HG03432 (cell line): Measurements from ENCODE around the gene PTPRK.

ENCODE experiments used
- ATAC-seq: cut with Tn5 transposase; IDR thresholded peaks from one replicate; pipeline ENCODE4 v1.9.1; 2021; ENCODE audit warnings: mild to moderate bottlenecking, moderate library complexity; ENCODE audit not compliant: unreplicated experiment

The PTPRK gene

DNA sequence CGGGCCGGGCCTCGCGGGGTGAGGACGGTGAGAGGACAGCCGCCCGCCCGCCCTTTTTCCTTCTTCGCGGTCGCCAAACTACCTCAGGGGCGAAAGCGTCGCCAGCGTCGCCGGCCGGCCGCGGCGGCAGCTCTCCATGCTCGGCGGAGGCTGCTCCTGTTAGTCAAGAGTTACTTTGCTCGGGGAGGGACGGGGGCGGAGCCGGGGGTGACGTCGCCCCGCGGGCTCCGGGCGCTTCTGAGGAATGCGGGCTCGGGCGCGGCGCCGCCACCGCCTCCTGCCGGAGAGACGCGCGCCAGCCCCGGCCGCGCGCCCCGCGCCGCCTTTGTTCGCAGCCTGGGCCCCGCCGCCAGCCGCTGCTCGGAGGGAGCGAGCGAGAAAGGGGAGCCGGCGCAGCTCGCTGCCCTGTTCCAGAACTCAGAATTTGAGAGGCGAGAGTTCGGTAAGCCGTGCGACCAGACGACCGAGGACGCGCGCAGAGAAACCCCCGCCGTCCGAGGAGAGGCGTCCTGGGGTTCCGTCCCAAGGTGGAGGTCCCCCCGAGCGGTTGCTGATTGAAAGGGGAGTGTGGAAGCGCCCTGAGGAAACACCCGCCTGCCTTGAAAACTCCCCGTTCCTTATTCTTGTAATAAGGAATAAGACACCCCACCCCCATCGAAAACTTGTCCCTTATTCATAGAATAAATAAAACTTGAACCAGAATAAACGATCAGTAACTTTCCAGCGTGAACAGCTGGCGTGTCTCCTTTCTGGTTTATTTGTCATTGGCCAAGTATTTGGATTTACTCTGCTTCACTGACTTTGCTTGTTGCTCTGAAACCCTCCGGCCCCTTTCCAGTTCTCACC, at the start of gene PTPRK:
PTPRK (minus strand) TSS at position 164 of the 846 bp plus-strand sequence. CDS start 241 bp downstream, outside the sequence.
- ATAC-seq: peak; percentile 91

DNA sequence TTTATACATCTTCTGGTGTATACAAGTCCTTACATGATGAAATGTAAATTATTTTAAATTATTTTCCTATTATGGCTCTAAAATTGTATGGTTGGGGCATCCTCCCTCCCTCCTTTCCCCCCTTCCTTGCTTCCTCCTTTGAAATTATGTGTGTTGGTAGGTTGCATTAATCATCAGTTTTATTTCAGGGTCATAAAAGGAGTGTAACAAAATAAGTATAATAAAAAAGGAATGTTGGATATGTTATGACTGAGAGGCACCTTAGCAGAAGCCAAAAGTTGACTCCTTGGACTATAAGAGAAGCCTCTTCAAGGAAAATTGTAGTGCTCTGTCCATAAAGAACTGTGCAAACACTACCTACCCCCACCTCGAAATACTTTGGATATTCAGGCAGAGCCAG, 46.6 kb upstream of the PTPRK start:
- no peak for ATAC-seq

DNA sequence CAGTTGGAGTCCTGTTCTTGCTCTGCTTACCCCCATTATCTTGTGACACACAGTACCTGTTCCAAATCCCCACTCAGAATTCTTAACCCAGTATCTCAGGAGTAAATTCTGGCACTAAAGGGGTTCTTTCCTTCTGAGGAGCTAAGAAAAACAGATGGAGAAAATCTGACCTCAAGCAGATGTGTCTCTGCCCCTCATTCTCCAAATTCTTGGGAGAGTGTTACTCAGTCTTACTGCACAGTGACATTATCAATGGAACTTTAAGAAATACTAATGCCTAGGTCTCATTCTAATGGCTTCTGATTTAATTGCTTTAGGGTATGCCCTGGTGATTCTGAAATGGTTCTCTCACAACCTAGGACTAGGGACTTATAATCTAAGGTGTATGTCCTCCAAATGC, 40.6 kb upstream of the PTPRK start:
- no peak for ATAC-seq

DNA sequence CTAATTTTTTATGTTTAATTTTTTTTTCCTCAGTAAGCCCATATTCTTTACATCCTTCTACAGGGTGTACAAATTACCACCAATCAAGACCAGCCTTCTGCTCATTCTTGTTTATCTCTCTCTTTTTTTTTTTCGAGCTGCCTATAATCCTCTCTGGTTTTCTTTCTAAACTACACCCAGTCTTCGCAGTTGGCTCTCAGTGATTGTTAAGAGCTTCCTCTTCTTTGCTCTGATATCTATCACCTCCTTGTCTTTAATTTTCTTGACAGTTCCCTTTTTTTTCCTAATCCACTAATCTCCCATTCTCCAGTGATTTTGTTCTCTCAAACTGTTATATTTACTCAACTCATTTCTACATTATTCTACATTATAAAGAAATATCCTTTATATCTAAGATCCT, 38.5 kb upstream of the PTPRK start:
- ATAC-seq: no peak

DNA sequence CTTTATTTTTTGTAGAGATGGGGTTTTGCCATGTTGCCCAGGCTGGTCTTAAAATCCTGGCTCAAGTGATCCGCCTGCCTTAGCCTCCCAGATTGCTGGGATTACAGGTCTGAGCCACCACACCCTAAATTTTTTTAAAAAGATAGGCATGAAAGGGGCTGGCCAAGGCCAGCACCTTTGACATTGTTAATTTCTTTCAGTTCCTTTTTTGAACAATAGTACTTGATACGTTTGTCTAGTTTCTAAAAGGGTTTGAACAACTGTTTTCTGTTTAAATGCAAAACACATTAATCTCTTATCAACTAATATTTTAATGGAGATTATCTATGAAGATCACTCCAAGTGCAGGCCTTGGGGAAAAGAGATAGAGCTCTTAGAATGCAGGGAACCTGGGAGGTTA, 37.6 kb upstream of the PTPRK start:
- ATAC-seq: peak; percentile 75

DNA sequence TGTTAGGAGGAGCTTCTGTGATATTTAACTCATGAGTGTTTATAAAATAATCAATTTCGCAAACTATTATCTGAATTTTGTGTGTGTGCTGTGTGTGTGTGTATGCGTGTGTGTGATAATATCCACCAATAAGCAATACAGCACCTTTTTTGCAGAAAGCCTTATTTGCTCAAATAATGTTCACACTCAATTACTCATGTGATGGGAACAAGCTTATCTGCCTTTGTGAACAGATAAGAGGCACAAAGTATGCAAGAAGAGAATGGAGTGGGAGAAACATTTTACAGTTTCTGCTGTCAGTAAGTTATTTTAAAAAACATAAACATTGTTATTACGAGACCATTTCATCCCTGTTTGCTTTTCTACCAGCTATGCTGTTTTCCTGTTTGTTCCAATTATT, 36.7 kb upstream of the PTPRK start:
- ATAC-seq: no peak

DNA sequence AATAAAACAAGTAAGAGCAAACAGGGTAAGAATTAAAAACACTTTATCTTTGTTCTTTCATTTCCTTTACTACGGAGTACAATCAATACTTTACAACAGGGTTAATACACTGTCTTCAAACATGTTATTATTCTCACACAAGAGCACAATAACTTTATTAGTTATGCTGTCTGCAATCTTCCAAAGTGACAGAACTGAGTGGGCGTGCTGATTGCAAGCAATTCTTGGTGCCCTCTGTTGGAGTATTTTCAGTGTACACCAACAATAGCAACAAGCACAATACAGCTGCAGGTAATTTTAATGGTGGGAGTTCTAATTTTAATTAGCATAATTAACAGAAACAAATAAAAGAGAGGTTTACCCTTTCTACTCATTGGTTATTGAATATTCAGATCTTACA, 33.9 kb upstream of the PTPRK start:
- no peak for ATAC-seq

DNA sequence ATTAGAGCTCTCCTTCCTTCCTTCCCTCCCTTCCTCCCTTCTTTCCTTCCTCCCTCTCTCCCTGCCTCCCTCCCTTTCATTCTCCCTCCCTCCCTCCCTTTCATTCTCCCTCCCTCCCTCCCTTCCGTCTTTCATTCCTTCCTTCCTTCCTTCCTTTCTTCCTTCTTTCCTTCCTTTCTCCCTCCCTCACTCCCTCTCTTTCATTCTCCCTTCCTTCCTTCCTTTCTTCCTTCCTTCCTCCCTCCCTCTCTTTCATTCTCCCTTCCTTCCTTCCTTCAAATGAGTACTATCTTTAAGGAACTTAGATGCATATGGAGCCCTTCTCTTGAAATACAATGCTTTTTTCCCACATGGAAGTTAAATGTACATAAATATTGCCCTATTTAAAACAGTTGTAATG, 20.9 kb upstream of the PTPRK start:
- ATAC-seq: no peak

DNA sequence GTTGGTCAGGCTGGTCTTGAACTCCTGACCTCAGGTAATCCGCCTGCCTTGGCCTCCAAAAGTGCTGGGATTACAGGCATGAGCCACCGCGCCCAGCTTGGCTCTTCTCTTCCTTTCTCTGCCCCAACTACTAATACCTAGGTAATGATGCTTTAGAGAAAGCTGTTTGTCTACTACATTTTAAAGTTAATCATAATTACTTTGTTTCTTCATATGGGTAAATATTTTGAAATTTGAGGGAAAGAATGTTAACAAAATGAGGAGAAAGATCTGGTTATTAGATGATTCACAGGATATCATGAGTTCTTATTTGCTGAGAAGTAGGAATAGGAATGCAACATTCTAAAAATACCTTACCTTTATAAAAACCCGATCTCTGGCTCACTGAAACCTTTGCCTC, 18.4 kb upstream of the PTPRK start:
- ATAC-seq: no peak

DNA sequence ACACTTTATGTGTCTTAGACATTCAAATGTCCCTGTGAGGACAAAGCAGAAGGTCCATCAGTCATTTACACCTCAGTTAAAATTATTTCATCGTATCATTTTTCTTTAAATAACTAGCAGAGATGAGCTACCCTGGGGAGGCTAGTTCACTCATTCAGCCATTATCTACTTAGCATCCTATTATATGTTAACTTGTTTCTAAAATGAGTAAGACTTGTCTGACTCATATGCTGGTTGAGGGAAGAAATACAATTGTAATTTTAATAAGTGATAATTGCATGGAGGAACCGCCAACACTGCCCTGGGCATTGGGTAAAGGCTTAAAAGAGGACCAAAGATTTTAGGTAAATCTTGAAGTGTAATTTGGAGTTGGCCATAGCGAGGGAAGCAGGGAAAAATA, 12.4 kb upstream of the PTPRK start:
- ATAC-seq: peak; percentile 67

DNA sequence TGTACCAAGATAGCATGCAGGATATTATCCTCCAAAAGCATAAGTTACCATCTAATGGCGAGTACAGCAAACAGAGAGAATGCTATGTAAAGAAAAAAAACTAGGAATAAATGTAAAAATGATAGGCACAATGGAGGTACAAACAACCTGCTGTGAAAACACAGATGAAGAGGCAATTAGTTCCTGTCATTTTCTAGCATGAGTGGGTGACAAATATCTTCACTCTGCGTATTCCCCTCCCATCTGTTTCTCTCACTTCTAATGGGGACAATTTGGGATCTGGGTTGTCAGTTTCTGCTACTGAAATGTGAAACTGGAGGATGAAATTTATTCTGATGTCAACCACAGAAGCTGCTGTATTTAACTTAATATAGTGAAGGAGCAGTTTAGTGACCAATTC, 11.7 kb upstream of the PTPRK start:
- ATAC-seq: no peak

DNA sequence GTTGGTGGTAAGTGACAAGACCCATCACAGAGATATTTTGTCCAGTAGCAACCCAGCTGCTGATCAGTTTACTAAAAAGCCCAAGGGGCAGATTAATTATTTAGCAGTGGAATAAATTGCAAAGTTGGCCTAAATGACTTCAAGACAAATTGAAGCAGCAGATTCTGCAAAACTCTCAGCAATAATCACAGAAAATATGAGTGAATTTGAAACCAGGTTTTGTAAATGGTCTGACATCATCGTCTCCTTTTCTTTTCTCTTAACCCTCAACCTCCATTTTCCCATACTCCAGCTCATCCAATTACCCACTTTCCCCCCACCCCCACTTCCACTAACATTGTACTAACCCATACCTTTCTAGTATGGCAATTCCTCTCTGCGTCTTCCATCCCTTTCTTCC, 11.3 kb upstream of the PTPRK start:
- no peak for ATAC-seq

DNA sequence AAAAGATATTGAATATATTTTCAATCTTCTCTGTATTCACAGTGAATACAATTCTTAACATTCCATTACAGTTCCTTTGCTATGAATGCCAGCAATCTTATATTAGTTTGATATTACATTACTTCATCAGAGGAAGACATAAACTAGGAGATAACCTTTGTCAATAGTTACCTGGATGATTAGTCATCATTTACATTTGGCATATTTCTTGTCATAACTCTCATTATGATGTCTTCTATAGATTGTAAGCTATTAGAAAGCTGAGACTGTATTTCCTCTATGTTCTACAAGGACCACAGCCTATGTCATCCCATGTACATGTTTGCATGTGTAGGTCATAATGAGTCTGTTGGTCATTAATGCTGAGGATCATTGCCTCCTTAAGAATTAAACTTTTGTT, 7.8 kb upstream of the PTPRK start:
- ATAC-seq: no peak

DNA sequence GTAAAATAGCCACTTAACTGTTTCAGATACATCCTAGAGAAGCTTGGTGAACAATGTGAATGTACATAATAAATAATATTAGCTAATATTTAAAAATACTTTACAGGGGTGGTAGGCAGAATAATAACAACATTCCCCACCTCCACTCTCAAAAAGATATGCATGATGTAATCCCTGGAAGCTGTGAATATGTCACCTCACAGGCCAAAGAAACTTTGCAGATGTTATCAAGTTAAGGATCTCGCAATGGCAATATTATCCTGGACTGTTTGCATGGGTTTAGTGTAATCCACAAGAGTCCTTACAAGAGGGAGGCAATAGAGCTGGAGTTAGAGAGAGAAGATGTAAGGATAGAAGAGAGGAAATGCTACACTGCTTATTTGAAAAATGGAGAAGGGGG, 7.0 kb upstream of the PTPRK start:
- ATAC-seq: no peak

DNA sequence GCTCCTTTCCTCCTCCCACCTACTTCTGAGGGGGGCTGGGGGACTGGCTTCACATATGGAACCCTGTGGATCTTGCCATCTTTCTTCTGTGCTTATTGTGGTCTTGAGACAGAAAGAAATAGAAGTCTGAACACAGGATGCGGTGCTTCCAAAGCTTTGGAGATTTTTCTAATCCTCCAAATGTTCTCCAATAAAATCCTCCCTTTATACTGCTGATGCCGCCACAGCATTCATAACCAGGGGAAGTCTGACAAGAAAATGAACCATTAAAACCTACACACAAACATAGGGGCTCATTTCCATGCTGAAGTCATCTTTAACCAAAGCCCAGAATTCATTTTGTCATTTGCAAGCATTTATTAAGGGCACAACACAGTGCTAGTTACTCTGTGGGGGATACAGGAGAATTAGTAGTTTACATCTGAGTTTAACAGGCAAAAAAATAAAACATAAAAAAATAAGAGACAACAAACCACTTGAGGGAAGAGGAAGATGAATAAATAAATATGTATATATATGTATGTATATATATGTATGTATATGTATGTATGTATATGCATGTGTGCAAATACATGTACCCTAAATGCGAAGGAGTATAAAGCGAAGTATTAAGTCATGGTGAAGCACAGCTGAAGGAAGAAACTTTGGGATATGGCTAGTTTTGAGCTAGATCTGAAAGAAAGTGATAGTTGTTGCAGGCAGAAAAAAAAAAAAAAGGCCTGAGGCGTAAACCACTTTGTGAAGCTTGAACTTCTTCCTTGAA, 5.9 kb upstream of the PTPRK start:
- ATAC-seq: no peak

DNA sequence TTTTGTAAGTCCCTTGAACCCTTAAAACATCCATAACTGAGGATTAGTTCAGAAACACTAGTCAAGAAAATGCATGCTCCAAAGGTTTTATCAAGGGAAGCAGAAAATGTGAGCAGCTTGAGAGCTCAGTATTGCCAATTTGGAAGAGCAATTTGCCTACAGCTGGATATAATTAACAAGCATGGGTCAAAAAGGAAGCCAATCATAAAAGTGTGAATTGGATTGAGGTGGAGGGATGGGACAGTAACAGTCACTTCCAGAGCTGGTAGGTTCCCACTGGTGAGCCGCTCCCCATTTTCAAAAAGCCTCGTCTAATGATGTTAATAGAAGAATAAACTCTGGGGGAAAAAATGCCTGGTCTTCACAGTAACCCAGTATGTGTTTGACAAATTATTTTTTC, 5.0 kb upstream of the PTPRK start:
- ATAC-seq: no peak

DNA sequence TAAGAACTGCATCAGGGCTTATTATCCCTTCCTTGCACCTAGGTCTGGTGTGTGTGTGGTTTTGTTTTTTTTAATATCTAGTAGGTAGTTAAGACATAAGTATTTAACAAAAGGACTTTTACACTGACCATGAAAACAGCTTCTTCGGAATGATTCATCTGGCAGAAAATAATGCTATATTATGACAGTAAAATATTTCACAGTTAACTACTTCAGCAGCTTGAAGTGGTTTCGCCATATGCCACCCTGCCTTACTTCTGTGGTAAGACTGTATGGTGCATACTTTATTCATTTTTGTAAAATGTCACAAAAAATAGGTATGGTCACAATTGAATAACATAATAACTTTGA, 858 bp upstream of the PTPRK start:
- no peak for ATAC-seq

DNA sequence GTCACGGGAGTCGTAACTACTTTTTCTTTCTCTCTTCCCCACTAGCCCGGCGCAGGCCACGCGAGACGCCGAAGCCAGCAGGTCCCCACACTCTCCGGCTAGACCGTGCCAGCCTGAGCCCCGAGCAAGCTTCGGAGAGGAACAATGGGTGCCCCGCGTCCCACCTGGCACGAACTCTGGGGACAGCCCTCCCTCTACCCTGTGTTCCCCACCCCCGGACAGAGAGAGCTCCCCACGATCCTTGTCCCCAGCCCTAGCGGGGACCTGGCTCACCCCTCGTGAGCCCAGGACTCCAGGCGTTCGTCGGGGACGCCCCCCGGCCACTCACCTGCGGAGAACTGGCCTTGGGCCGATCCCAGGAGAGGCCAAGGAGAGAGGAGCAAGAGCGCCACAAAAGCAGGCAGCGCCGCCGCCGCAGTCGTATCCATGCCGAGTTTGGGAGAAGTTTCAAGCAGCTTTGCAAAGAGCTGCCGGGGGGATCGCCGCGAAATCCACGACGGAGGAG, 416 bp downstream of the PTPRK start:
- peak; percentile 25 for ATAC-seq

DNA sequence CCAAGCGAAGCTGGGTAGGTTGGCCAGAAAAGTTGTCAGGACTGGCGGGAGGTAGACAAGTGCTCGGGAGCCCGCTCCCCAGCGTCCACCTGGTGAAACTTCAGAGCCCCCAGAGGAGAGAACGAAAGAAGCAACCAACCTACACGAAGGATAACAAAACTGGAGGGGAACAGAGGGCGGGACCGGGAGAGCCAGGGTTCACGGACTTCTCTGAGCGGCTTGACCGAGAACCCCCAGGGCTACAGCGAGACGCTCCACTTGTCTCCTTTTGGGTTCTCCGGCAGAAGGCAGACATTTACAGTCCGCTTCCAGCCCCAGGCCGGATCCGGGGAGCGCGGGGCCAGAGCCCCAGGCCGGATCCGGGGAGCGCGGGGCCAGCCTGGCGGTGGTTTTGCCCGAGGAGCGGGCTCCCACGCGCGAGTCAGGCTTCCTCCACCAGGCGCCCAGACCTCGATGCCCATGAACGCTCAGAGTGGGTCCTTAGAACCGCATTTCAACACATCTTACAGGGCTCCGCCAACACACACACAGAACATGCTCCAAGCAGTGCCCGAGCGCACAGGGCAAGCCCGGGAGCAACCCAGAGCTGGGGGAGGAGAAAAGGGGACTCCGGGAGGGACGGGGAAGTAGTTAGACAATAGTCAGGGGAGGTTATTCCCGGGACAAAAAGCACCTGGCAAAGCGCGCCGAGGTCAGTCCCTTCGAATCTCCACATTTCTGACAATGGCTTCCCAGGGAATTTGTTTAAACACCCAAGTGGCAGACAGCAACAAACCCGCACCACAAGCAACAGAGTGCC, 1.1 kb downstream of the PTPRK start:
- peak; percentile 23 for ATAC-seq

DNA sequence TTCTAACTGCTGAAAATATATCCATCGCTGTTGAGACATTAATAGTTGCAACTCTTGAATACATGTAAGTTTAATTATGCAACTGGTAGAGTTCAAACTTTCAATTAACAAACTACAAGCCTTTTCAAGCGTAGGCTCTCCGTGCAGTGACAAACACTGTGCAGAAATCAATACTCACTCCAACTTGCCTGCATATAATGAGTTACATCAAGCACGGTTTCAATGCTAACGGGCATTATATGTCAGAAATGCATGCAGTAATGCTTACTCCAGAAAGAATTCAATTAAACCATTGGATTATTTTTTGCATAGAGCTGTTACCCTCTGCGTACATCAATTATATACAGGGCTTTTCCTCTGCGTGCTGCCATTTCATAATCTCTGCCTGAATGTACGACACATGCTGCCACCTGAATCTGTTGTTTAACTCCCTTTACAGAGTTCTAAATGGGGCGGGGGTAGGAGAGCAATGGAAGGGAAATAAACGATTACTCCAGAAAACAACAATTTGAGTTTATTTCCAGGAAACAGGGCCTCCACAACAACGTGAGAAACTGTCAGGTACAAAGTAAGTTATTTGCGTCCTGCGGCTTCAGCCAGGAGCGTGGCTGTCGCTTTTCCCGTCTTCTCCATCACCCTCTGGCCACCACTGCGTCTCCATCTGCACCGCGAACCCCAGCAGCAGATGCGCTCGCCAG, 1.8 kb downstream of the PTPRK start:
- no peak for ATAC-seq

DNA sequence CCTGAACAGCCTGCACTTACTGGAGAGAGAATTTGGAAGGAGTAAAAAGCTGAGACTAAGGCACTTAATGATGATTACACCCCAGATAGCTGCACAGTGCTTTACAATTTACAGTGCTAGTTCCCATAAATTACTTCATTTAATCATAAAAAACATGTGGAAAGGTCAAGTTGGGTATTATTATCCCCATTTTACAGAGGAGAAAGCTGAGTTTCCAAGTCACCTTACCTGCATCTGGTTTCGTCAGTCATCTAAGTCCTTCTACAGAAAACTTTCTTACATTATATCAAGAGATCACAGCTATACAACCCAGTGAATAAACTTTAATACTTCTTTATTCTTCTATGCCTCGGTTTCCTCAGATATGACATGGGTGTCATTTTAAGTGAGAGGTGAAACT, 3.3 kb downstream of the PTPRK start:
- no peak for ATAC-seq
